GM12878 (cell line): ENCODE results near the gene CLEC12A.

Source experiments
- CTCF ChIP-seq, 3 experiments: IDR thresholded peaks in 2 of 3; conservative IDR thresholded peaks in 1 of 3; 2 replicates each; pipeline ENCODE4 v1.5.1; 2011; ENCODE audit warnings: low read depth in 3 of 3, low read length in 3 of 3, mild to moderate bottlenecking in 3 of 3, control low read depth in 2 of 3, moderate library complexity in 2 of 3, inconsistent platforms in 1 of 3, mixed read lengths in 1 of 3; ENCODE audit not compliant: control insufficient read depth in 2 of 3, insufficient read depth in 1 of 3; ENCODE audit errors: extremely low read depth in 1 of 3
- KDM1A ChIP-seq: fragments of 200-600 bp; sonication (generic); IDR thresholded peaks from 2 replicates; pipeline ENCODE4 v1.6.1; 2016; ENCODE audit warnings: borderline replicate concordance
- NRF1 ChIP-seq: conservative IDR thresholded peaks from 2 replicates; pipeline ENCODE4 v1.6.1; 2011; ENCODE audit warnings: mild to moderate bottlenecking, low read depth, low read length, improper control_type of control experiment
- POLR2A ChIP-seq: IDR thresholded peaks from 2 replicates; pipeline ENCODE4 v1.6.1; 2011; ENCODE audit warnings: low read depth, mild to moderate bottlenecking, low read length
- RELA ChIP-seq: fragments of 450-650 bp; IDR thresholded peaks from 2 replicates; pipeline ENCODE4 v1.8.0; 2014; ENCODE audit warnings: borderline replicate concordance; ENCODE audit not compliant: partially characterized antibody
- SMAD1 ChIP-seq: fragments of 450-650 bp; IDR thresholded peaks from 2 replicates; pipeline ENCODE4 v1.6.1; 2018; ENCODE audit warnings: mild to moderate bottlenecking, low read depth; ENCODE audit not compliant: partially characterized antibody
- SMC3 ChIP-seq: IDR thresholded peaks from 2 replicates; pipeline ENCODE4 v1.6.1; 2011; ENCODE audit warnings: low read length, improper control_type of control experiment, borderline replicate concordance
- ZNF274 ChIP-seq: IDR thresholded peaks from one replicate; pipeline ENCODE4 v1.8.0; 2011; ENCODE audit not compliant: insufficient read length, insufficient read depth
- ZZZ3 ChIP-seq: IDR thresholded peaks from 2 replicates; pipeline ENCODE4 v1.6.1; 2011; ENCODE audit warnings: low read depth; ENCODE audit not compliant: control insufficient read depth, insufficient read length

GRCh38 chr12:9969673-9970072 is 1.5 kb upstream of the CLEC12A start:
- TF ChIP-seq CTCF (IDR thresholded peaks at IDR 0.05 in 2 of 3, conservative IDR thresholded peaks at IDR 0.05 in 1 of 3; ENCODE audit: control insufficient read depth in 2 of 3, extremely low read depth in 1 of 3, insufficient read depth in 1 of 3, low read depth in 3 of 3, low read length in 3 of 3) = no peak
- no peak for TF ChIP-seq ZZZ3
- no peak for TF ChIP-seq SMC3
- TF ChIP-seq SMAD1 = no peak
- TF ChIP-seq ZNF274 = no peak
- no peak for TF ChIP-seq POLR2A
- no peak for TF ChIP-seq NRF1
- no peak for TF ChIP-seq RELA
- no peak for TF ChIP-seq KDM1A
